Measurements from ENCODE around the gene NT5C2. TPM values are rescaled to one million over a fixed set of nuclear protein-coding genes. Genes with fewer than 3 reads are reported as not detected.

Gene NT5C2
- total RNA-seq, 1 experiment from 2014 or later: 74.6 TPM

- Histone ChIP-seq H3K4me1 (ENCODE audit: insufficient read depth, low read length) (no peaks in the 10 kb centered on the region), H3K4me3 (ENCODE audit: low read length) (no peak overlapping the region), H3K27ac (ENCODE audit: low read length) (no peak overlapping the region), H3K9me2 (replicated peaks; ENCODE audit: low read length) (no peaks in the 10 kb centered on the region), H3K9me3 (ENCODE audit: low read length) (no peaks in the 10 kb centered on the region), H3K27me3 (ENCODE audit: low read length) (no peaks in the 10 kb centered on the region), H4K20me1 (ENCODE audit: low read length) (no peaks in the 10 kb centered on the region), H2AFZ (ENCODE audit: low read length) (no peak overlapping the region), H3K4me2 (ENCODE audit: low read length) (no peak overlapping the region), H3K36me3 (ENCODE audit: low read depth, low read length) (no peaks in the 10 kb centered on the region), H3K79me2 (ENCODE audit: low read length) (no peaks in the 10 kb centered on the region), H3K9ac (ENCODE audit: low read length) (no peak overlapping the region), H3F3A (ENCODE audit: low read length, unreplicated experiment) (no peaks in the 10 kb centered on the region)
- CTCF ChIA-PET: interaction anchor here (1.3 kb wide), 1 partner anchor 146 kb away, joined by 3 read pairs; no protein-coding TSS in a partner anchor
- POLR2A ChIA-PET (ENCODE audit: unreplicated experiment): no interaction called here
- ATAC-seq (peak; percentile 54), DNase-seq (peak; percentile 27)
- no peak for TF ChIP-seq EZH2 (IDR thresholded peaks at IDR 0.05; ENCODE audit: low read length, unreplicated experiment)
- TF ChIP-seq CTCF (conservative IDR thresholded peaks at IDR 0.05; ENCODE audit: low read depth, low read length): peak; percentile 47; the same call in 1 of the 2 replicates
- intact Hi-C loops (cut with micrococcal nuclease): no loop called here
- no TSS peak for BruUV-seq (replicated peaks)
Measured at GRCh38 chr10:103062854-103063590, 130.1 kb downstream of the NT5C2 start.

GRCh38 chr10:103060575-103060974 lies 132.5 kb downstream of the NT5C2 start:
- Histone ChIP-seq H3K4me1 (ENCODE audit: insufficient read depth, low read length) (no peaks in the 10 kb centered on the region), H3K4me3 (ENCODE audit: low read length) (no peak overlapping the region), H3K9me2 (replicated peaks; ENCODE audit: low read length) (no peaks in the 10 kb centered on the region), H2AFZ (ENCODE audit: low read length) (no peak overlapping the region), H3K79me2 (ENCODE audit: low read length) (no peaks in the 10 kb centered on the region), H3K27ac (ENCODE audit: low read length) (no peak overlapping the region), H3K9ac (ENCODE audit: low read length) (no peak overlapping the region), H3K9me3 (ENCODE audit: low read length) (no peaks in the 10 kb centered on the region), H3K4me2 (ENCODE audit: low read length) (no peak overlapping the region), H3K27me3 (ENCODE audit: low read length) (no peaks in the 10 kb centered on the region), H3F3A (ENCODE audit: low read length, unreplicated experiment) (no peaks in the 10 kb centered on the region), H3K36me3 (ENCODE audit: low read depth, low read length) (no peaks in the 10 kb centered on the region), H4K20me1 (ENCODE audit: low read length) (no peaks in the 10 kb centered on the region)
- ChIA-PET CTCF (no interaction called here), POLR2A (ENCODE audit: unreplicated experiment) (no interaction called here)
- TF ChIP-seq EZH2 (IDR thresholded peaks at IDR 0.05; ENCODE audit: low read length, unreplicated experiment) (no peak), EZH2phosphoT487 (IDR thresholded peaks at IDR 0.05; ENCODE audit: borderline replicate concordance, low read length) (no peak), CTCF (conservative IDR thresholded peaks at IDR 0.05; ENCODE audit: low read depth, low read length) (no peak)
- intact Hi-C loops (cut with micrococcal nuclease): no loop called here
- ATAC-seq (no peak), DNase-seq (no peak)
- BruUV-seq (replicated peaks): no TSS peak

GRCh38 chr10:103058034-103058433 lies 135.0 kb downstream of the NT5C2 start:
- Histone ChIP-seq H3K36me3 (ENCODE audit: low read depth, low read length) (no peaks in the 10 kb centered on the region), H3K9me2 (replicated peaks; ENCODE audit: low read length) (no peaks in the 10 kb centered on the region), H3K4me3 (ENCODE audit: low read length) (no peak overlapping the region), H3K79me2 (ENCODE audit: low read length) (no peaks in the 10 kb centered on the region), H3K4me2 (ENCODE audit: low read length) (no peak overlapping the region), H3K9ac (ENCODE audit: low read length) (no peak overlapping the region), H3K27ac (ENCODE audit: low read length) (no peak overlapping the region), H3F3A (ENCODE audit: low read length, unreplicated experiment) (no peaks in the 10 kb centered on the region), H2AFZ (ENCODE audit: low read length) (no peak overlapping the region), H4K20me1 (ENCODE audit: low read length) (no peaks in the 10 kb centered on the region), H3K27me3 (ENCODE audit: low read length) (no peaks in the 10 kb centered on the region), H3K9me3 (ENCODE audit: low read length) (no peaks in the 10 kb centered on the region), H3K4me1 (ENCODE audit: insufficient read depth, low read length) (no peaks in the 10 kb centered on the region)
- ChIA-PET CTCF (no interaction called here), POLR2A (ENCODE audit: unreplicated experiment) (no interaction called here)
- DNase-seq: no peak
- intact Hi-C loops (cut with micrococcal nuclease): no loop called here
- TF ChIP-seq EZH2phosphoT487 (IDR thresholded peaks at IDR 0.05; ENCODE audit: borderline replicate concordance, low read length): no peak
- no peak for TF ChIP-seq EZH2 (IDR thresholded peaks at IDR 0.05; ENCODE audit: low read length, unreplicated experiment)
- no TSS peak for BruUV-seq (replicated peaks)
- no peak for ATAC-seq

Data from PC-3 (cell line).